Colon (tissue), 2 donors: ENCODE data around the gene BET1.

ENCODE experiments used
- FAIRE-seq: peaks from 2 replicates; lab custom pipeline; 2012; peaks lifted over from hg19 to GRCh38; lab: Jason Lieb, UNC
- donor health status: control.
- donor health status: control.

BET1 gene

GRCh38 chr7:93957767-93958166 is 46.4 kb downstream of the BET1 start:
- no peak for FAIRE-seq

GRCh38 chr7:93955304-93955703 is 48.9 kb downstream of the BET1 start:
- no peak for FAIRE-seq

DNA sequence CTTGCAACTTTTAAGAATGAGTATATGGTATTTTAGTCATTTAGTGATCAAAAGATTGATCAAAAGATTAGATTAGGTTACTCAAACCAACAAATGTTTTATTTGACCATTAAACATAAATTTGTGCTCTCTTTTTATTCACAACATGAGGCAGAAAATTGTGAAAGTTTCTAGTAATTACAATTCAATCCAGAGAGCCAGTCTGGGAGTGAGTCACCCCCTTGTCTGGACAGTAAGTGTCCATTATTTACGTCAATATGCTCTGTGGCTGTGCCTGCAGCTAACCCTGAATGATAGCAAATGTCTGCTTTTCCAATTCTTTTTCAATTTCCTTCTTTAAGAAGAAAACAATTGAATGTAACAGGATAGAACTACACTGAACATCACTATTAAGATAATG is 54.7 kb downstream of the BET1 start:
- FAIRE-seq: no peak

DNA sequence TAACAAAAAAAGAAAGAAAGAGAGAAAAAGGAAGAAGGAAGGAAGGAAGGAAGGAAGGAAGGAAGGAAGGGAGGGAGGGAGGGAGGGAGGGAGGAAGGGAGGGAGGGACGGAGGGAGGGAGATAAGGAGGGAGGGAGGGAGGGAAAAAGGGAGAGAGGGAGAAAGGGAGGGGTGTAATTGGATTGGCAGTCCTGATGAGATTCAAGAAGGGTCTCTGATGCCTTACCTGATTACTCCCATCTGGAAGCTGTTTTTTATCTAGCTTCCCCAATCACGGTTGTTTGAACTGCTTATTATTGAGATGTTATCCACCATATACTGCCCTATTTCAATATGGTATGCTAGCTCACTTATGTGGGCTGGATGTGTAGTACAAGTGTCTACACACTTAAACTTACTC is 55.3 kb downstream of the BET1 start:
- FAIRE-seq: no peak

- no peak for FAIRE-seq
These were observed 56.0 kb downstream of the BET1 start for GRCh38 chr7:93948106-93948505.

DNA sequence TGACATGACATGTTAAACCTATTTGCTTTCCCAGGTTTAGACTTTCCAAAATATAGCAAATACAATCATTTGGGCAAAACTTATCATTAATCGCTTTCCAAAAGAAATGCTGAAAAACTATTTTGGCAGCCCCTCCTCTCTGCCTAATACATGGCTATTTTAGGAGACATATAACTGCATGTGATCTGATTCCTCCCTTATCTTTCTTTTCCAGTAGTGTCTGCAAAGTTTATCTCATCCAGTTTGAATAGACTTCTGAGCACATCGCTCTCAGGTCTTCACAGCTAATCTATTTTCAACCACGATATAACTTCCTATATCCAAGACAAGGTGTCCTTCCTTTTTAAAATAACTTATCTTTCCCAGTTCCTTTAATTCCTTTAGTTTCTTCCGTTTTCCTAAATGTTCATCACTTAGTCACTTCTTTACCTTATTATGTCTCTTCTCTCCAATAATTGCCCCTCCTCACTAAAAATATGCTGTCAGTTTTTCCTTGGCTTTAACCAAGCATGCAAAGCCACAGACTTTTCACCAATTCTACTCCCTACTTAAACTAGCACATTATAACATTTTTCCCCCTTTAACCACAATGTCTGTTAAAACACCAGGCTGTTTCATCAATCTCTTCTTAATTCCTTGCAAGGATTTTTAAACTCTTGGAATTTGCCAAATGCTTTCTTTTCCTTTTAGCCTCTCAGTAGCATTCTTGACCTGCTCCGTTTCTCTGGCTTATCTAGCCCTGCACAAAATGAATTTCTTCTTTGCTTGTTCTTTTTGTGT is 58.2 kb downstream of the BET1 start:
- FAIRE-seq: no peak

DNA sequence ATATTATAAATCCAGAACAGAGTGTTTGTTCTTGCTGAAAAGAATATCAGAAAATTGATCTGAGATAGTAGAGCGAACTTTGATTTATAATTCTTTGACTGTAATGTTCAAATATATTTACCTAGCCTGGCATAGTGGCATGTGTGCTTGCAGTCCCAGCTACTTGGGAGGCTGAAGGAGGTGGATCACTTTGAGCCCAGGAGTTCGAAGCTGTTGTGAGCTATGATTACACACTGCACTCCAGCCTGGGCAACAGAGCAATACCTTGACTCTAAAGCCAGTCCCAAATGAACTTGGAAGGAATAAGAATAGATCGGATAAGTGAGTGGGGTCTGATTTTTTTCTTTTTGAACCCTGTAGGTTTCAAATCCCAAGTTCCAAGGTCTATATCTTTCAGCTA is 59.1 kb downstream of the BET1 start:
- no peak for FAIRE-seq

- no peak for FAIRE-seq
These were observed 59.5 kb downstream of the BET1 start for GRCh38 chr7:93944673-93945072.

GRCh38 chr7:93943816-93944540 is 60.2 kb downstream of the BET1 start:
- no peak for FAIRE-seq
